Activated naive CD8-positive, alpha-beta T cell treated with anti-CD3 and anti-CD28 coated beads, Interleukin-2, amount 50 U/mL, for 24 hours (primary cell): ENCODE data around the gene HOXA11.

Experiments used
- ATAC-seq: fragments of 150-1000 bp; cut with Tn5 transposase; one replicate; pipeline ENCODE4 v1.10.0; 2021
- DNase-seq: peaks from one replicate; pipeline ENCODE4 v3.0.0; 2021
- H3K27ac Mint-ChIP-seq: one replicate; pipeline ENCODE4 v1.8.0; 2021; ENCODE audit warnings: mild to moderate bottlenecking, mixed read lengths
- H3K27me3 Mint-ChIP-seq: one replicate; pipeline ENCODE4 v1.8.0; 2021; ENCODE audit warnings: mixed read lengths
- H3K36me3 Mint-ChIP-seq: one replicate; pipeline ENCODE4 v1.8.0; 2021; ENCODE audit warnings: low read depth, mixed read lengths
- H3K4me1 Mint-ChIP-seq: one replicate; pipeline ENCODE4 v1.8.0; 2021; ENCODE audit warnings: mixed read lengths
- H3K4me3 Mint-ChIP-seq: one replicate; pipeline ENCODE4 v1.8.0; 2021; ENCODE audit warnings: mild to moderate bottlenecking, moderate library complexity, mixed read lengths
- H3K9me3 Mint-ChIP-seq: one replicate; pipeline ENCODE4 v1.8.0; 2021; ENCODE audit warnings: mixed read lengths

Gene HOXA11

DNA sequence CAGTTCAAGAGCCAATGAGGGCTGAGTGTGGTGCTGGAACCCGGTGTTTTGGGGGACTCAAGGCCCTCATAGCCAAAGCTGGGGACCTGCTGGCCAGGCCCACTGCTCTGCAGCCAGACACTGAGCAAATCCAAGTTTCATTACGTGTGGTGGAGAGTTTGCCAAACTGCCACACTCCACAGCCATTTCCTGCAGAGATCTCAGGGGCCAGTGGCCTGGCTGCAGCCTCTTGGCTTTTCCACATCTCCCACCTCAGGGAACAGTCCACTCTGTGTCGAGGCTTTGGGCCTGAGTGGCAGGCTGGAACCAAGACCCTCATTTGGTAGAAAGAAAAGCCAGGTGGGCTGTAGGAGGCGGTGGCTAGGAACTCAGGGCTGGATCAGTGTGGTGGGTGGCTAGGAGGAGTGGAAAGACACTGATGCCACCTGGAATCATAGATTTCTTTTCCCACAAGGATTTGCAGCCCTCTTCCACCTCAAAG lies 3.2 kb downstream of the HOXA11 start:
- Mint-ChIP-seq H3K36me3 (no peaks in the 10 kb centered on the region), H3K4me1 (peaks cover 30% of the 10 kb centered on the region), H3K4me3 (no peak overlapping the region), H3K9me3 (no peaks in the 10 kb centered on the region), H3K27me3 (peaks cover 84% of the 10 kb centered on the region), H3K27ac (no peak overlapping the region)
- DNase-seq: peak; percentile 0
- ATAC-seq: no peak

DNA sequence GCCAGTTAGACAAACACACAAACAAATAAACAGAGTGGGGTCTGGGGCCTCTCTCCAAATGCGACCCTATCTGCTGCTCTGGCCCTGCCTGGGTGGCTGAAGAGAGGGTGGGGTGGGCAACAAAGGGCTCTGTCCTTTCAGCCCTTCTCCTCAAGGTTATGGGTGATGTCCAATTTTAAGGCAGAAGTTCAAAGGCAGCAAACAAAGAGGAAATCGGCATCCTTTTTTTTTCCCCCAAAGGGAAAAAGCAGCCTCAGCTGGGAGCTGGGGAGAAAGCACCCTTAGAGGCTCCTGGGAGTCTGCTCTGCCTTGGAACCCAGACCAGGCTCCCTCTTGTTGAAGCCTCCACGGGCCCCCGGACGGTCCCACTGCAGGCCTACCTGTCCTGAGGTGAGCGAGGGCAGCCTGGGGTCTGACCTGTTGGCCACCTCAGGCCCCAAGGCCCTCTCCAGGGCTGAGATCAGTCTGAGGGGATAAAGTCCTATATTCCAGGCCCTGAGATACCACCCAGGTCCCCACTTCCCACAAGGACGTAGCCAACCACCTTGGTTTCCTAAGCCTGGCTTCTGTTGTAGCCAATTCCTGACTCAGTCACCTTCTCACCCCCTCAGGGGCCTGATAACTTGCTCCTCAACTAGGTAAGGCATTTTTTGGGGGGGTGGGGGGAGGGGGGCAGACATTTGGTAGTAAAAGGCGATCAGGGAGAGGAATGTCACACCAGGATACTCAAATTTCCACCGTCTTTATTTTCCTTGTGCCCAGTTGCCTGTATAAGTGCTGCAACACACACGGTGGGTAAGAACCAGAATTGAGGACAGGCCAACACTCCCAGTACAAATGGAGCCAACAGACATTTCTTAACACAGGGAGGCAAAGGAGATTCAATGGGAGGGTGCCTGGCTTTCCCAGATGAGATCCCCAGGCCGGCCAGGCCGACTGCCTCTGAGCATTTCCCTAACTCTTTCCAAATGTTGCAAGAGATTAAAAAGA lies 4.3 kb downstream of the HOXA11 start:
- no peak overlapping the region for H3K4me3 Mint-ChIP-seq
- H3K36me3 Mint-ChIP-seq: no peaks in the 10 kb centered on the region
- H3K27me3 Mint-ChIP-seq: peaks cover 84% of the 10 kb centered on the region
- H3K27ac Mint-ChIP-seq: no peak overlapping the region
- ATAC-seq: no peak
- no peak for DNase-seq
- no peaks in the 10 kb centered on the region for H3K9me3 Mint-ChIP-seq
- H3K4me1 Mint-ChIP-seq: peaks cover 24% of the 10 kb centered on the region

DNA sequence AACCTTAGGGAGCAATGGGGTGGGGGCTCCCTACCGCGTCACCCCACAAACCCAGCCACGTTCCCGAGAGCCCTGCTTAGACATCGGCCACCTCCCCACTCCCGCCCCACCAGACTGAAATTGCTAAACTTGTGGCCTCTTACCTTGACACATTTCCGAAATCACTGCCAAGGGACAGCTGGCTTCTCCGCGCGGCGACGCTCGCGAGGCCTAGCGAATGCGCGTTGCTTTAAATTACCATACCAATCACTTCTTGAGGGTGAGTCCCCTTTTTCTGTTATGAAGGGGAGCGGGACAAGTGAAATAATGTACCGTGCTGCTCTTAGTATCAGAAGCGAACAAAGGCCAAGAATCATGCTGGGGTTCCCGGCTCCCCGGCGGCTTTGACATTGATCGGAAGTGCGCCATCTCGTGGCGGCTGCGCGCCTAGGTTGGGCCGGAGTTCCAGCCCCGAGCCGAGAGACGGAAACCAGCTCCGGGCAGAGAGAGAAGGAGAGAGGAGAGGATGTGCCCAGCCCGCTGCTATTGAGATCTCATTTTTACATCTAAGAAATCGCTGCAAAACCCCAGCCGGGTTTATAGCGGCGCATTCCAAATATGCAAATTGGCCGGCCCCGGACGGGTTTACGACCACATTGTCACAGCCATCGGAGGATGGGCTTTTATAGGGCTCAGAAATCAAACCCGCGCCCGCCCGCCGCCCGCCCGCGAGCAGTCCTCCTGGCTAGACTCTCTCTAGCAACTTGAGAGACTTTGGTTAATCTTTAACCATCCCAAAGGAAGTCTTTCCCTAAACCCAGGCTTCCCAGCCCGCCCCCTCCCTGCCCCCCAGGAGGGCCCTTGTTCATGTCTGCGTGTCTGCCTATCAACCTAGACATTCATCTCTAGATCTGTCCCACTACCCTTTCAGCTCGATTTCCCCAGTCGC lies 5.3 kb downstream of the HOXA11 start:
- H3K27ac Mint-ChIP-seq: no peak overlapping the region
- H3K9me3 Mint-ChIP-seq: no peaks in the 10 kb centered on the region
- DNase-seq (peak; percentile 74), ATAC-seq (peak; percentile 64)
- H3K36me3 Mint-ChIP-seq: no peaks in the 10 kb centered on the region
- peak overlapping the region; percentile 42 for H3K4me3 Mint-ChIP-seq
- peaks cover 15% of the 10 kb centered on the region for H3K4me1 Mint-ChIP-seq
- H3K27me3 Mint-ChIP-seq: peaks cover 83% of the 10 kb centered on the region

DNA sequence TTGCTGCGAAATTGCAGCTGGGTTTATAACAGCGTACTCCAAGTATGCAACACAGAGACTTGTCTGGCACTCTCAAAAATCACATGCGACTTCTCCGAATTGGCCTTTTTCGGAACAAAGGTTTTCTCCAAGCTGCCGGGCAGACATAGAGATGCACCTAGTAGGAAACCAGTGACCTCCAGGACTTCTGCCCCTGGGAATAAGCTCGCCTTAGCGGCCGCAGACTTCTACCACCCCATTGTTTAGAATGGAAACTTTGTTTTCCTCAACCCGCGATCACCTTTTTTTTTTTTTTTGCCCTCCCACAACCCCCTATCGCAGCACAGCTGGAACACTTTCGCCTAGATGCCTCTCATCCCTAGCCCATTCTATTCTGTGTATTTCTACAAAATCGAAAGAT lies 6.0 kb downstream of the HOXA11 start:
- H3K4me1 Mint-ChIP-seq: peaks cover 13% of the 10 kb centered on the region
- H3K9me3 Mint-ChIP-seq: no peaks in the 10 kb centered on the region
- DNase-seq: no peak
- H3K36me3 Mint-ChIP-seq: no peaks in the 10 kb centered on the region
- H3K4me3 Mint-ChIP-seq: no peak overlapping the region
- ATAC-seq: no peak
- H3K27me3 Mint-ChIP-seq: peaks cover 81% of the 10 kb centered on the region
- H3K27ac Mint-ChIP-seq: no peak overlapping the region

DNA sequence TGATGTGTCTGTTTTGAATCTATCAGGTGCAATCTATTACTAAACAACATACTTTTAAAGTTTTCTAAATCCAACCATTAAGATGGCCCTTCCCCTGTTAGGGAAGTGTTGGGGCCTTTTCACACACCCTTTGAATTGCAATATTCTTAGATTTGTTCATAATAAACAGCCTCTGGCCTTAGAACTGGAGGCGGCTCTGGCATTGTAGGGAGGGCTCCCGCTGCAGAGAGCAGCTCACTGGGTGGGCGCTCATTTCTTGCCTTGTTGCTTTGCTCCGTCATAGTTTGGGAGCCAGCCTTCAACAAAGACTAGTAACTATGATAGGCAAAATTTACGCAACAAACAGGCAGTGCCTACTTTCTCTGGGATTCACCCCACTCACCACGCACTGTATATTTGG lies 6.7 kb downstream of the HOXA11 start:
- no peak overlapping the region for H3K4me3 Mint-ChIP-seq
- H3K36me3 Mint-ChIP-seq: no peaks in the 10 kb centered on the region
- ATAC-seq: no peak
- peaks cover 76% of the 10 kb centered on the region for H3K27me3 Mint-ChIP-seq
- no peaks in the 10 kb centered on the region for H3K9me3 Mint-ChIP-seq
- DNase-seq: no peak
- no peak overlapping the region for H3K27ac Mint-ChIP-seq
- H3K4me1 Mint-ChIP-seq: peaks cover 7% of the 10 kb centered on the region

DNA sequence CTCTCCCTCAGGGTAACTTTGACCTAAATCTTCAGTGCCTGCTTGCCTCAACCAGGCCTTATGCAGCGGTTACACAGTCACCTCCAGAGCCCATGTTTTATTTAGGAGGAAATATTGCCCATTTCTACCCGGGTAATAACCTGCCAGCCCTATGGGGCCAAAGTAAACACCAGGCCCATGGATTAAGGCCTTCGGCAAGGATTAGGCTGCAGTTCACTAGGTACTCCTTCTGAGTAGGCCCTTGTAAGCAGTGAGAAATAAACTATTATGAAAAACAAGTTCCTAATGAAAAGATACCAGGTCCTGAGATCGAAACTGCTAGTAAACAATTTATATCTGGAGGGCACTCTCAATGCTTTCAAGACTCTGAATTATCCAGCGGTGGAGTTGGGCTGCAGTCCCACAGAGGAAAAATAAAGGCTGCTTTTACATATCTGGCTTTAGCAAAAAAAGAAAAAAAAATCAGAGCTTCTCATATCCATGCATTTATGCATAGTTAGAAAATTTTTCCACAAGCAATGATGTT lies 7.2 kb downstream of the HOXA11 start:
- ATAC-seq (no peak), DNase-seq (no peak)
- Mint-ChIP-seq H3K4me3 (no peak overlapping the region), H3K9me3 (no peaks in the 10 kb centered on the region), H3K4me1 (peaks cover 7% of the 10 kb centered on the region), H3K27ac (no peak overlapping the region), H3K27me3 (peaks cover 76% of the 10 kb centered on the region), H3K36me3 (no peaks in the 10 kb centered on the region)

DNA sequence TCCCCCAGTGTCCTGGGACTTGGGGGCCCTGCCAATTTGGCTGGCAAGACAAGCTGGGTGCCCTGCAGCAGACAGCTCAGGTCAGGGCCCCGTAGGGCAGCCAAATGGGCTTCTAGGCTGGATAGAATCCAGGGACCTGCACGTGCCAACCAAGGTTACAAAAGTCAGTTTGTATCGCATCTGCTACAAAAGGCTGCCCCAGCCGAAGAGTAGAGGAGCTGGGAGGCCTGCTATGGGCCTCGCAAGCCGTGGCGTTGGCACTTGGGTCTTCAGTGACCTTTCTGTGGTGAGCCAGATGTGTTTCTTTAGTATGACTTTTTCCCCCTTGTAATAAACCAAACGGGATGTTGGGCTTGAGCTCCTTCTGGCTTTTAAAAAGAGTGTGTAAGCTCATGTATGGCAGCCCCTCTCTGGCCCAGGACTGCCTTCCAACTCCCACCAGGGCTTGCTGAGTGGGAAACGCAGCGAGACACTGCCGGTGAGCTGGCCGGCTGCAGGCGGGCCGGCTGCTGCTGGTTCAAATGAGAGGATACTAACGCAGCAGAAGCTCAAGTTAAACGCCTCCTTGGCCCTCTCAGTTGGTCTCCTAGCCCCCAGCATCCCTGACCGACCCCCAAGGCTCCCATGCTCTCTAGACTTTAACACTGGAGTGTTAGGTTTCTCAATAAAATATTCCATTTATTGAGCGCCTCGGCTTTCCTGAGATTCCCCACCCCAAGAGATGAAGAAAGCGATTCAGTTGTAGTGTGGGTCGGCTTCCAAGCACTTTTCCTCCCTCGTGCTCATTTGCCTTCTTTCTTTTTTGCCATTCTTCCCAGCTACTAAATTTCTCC lies 7.9 kb downstream of the HOXA11 start:
- Mint-ChIP-seq H3K36me3 (no peaks in the 10 kb centered on the region), H3K9me3 (no peaks in the 10 kb centered on the region), H3K4me1 (peaks cover 10% of the 10 kb centered on the region), H3K27ac (no peak overlapping the region), H3K4me3 (no peak overlapping the region), H3K27me3 (peaks cover 74% of the 10 kb centered on the region)
- ATAC-seq (no peak), DNase-seq (no peak)

DNA sequence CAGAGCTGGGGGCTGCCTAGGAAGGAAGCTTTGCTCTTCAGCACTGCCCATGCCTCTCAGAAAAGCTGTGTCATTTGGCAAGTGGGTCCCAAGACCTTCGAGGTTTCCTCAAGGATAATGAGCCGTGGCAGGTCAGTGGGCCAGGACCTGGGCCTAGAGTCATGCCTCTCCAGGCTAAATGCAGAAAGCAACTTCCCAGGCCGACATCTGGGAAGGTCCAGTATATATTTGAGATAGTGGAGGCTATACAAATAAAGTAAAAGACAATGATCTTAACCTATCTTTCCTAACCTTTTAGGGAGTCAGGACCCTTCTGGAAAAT lies 8.5 kb downstream of the HOXA11 start:
- no peak for ATAC-seq
- no peaks in the 10 kb centered on the region for H3K9me3 Mint-ChIP-seq
- H3K4me1 Mint-ChIP-seq: peaks cover 13% of the 10 kb centered on the region
- no peak overlapping the region for H3K4me3 Mint-ChIP-seq
- peaks cover 75% of the 10 kb centered on the region for H3K27me3 Mint-ChIP-seq
- no peaks in the 10 kb centered on the region for H3K36me3 Mint-ChIP-seq
- DNase-seq: no peak
- H3K27ac Mint-ChIP-seq: no peak overlapping the region

DNA sequence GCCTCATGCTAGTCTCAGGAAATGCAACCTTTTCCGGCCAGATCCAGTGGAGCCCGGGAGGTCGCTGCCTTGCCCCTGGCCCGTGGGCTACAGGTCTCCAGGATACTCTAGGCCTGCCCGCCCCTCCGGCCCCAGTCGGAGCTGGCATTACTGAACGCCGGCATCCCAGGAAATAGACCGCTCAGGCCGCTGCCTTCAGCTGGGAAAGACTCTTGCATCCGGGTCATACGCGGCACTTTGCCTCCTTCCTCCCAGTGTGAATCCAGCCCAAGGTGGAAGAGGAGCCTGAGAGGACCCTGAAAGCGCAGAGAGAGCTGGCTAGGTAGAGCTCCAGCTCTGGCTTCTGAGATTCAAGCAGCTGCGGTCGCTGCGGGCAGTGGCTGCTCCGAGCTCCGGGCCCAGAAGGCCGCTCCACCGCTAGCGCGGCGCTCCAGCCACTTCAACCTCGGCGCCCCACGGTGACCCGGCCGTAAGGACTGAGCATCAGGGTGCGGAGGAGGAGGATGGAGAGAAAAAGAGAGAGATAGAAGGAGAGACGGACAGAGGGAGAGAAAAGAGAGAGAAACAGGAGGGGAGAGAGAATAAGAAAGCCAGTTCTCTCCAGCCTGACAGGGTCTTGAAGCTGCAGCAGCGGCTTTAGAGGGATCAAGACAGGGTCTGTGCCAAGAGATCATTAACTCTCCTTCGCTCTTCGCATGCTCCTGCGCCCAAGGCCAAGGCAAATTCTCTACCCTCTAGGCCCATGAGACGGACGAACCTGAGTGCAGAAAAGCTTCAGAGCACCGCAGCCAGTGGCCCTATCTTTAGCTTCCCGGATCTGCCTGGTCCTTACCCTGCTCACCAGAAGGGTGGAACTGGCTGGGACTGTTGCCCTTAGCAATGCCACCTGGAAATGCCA lies 9.2 kb downstream of the HOXA11 start:
- H3K4me1 Mint-ChIP-seq: peaks cover 13% of the 10 kb centered on the region
- no peak overlapping the region for H3K4me3 Mint-ChIP-seq
- ATAC-seq (no peak), DNase-seq (no peak)
- no peaks in the 10 kb centered on the region for H3K36me3 Mint-ChIP-seq
- no peaks in the 10 kb centered on the region for H3K9me3 Mint-ChIP-seq
- H3K27me3 Mint-ChIP-seq: peaks cover 75% of the 10 kb centered on the region
- H3K27ac Mint-ChIP-seq: no peak overlapping the region

DNA sequence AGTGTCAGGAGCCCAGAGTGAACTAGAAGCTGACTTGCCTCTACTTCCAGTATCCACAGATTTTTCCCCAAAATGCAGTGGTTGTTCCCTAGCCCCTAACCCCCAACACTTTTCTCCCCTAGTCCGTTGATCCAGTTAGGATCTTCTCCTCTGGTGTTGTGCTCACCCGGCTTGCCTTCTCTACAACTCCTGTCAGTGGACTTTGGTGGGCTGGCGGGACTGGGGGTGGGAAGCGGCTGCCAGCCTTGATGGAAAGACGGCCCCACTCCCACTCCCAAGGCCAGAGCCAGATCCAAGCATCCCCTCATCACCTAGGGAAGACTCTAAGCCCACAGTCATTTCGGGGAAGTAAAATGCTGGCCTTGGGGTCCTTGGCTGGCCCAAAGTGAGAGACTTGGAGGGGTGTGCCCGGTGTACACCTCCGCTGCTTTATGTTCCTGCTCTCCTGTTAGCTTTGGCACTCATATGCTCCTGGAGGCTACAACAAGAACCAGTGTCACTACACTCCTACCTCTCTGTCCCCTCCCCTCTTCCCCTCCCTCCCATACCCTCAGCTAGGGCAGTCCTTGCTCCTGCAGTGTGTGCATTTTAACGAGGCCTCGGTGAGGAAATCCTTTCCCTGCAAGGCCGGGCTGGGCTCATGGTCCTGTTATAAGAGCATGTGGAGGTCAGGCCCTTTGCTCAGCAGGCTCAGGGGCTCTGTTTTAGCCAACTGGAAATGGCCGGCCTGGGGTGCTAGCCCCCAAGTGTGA lies 10.0 kb downstream of the HOXA11 start:
- peaks cover 77% of the 10 kb centered on the region for H3K27me3 Mint-ChIP-seq
- H3K4me1 Mint-ChIP-seq: peaks cover 13% of the 10 kb centered on the region
- peak overlapping the region; percentile 36 for H3K4me3 Mint-ChIP-seq
- H3K9me3 Mint-ChIP-seq: no peaks in the 10 kb centered on the region
- H3K36me3 Mint-ChIP-seq: no peaks in the 10 kb centered on the region
- no peak for DNase-seq
- ATAC-seq: no peak
- H3K27ac Mint-ChIP-seq: no peak overlapping the region

DNA sequence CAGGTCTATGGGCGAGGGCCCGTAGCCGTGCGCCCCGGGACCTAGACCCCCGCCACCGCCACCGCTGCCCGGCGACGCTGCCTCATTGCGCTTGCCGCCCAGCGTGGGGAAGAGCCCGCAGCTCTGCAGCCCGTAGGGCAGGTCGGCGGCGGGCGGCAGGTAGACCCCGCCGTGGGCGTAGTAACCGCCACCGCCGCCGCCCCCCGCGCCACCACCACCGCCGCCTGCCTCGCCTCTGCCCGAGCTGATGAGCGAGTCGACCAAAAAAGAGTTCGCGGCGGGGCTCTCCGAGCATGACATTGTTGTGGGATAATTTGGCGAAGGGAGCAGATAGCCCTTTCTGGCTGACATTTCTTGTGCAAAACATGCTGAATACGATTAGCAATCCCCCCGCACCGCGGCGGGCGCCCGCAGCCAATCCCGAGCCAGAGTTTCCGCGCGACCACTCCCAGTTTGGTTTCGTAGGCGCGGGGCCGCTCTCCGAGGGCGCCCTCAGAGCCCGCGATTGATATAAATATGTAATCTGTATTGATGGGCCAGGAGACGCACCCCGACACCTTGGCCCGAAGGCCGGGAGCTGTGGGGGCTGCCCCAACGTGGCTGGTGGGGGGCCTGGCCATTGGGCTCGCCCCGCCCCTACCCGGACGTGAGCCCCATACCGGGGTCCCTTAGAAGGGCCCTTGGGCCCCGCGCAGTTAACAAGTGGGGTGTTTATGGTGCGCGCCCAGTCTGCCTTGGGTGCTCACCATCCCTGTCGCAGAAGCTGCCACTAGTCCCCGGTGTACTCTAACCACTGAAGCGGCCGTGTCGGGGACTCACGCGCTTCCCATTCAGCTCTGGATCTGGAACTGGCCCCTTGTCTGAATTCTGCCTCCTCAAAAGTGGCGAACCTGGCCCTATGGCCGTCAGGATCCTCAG lies 10.8 kb downstream of the HOXA11 start, which contains the start of gene HOXA10:
Gene HOXA10, minus strand, starts transcription at position 365 of the 918 bp plus-strand sequence. Its CDS starts 14 bp downstream, at position 351.
- Mint-ChIP-seq H3K4me1 (peaks cover 10% of the 10 kb centered on the region), H3K27me3 (peaks cover 73% of the 10 kb centered on the region), H3K27ac (no peak within 1 kb of the TSS), H3K36me3 (no peaks in the 10 kb centered on the region), H3K4me3 (peak within 1 kb of the TSS; percentile 42), H3K9me3 (no peaks in the 10 kb centered on the region)
- peak; percentile 2 for DNase-seq
- no peak for ATAC-seq

DNA sequence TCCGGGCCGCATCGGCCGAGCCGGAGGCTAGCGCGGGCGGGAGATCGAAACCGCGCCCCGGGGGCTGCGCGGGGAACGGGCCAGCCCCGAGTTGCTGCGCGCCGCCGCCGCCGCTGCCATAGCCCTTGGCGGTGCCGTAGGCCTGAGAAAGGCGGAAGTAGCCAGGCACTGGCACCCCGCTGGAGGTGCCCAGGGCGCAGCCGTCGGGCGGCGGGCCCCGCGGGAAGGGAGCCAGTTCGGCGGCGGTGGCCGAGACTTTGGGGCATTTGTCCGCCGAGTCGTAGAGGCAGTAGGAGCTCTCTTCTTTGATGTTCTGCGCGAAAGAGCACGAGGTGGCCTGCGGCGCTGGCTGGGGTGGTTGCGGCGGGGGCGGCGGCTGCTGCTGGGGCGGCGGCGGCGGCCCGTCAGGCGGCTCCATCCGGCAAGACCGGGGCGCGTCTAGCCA lies 11.5 kb downstream of the HOXA11 start:
- ATAC-seq (peak; percentile 45), DNase-seq (no peak)
- Mint-ChIP-seq H3K9me3 (no peaks in the 10 kb centered on the region), H3K27ac (no peak overlapping the region), H3K4me3 (no peak overlapping the region), H3K27me3 (peaks cover 71% of the 10 kb centered on the region), H3K4me1 (peaks cover 14% of the 10 kb centered on the region), H3K36me3 (no peaks in the 10 kb centered on the region)
